ENCODE results near the gene DUSP5.

Gene DUSP5

GRCh38 chr10:110483633-110484032 is 14.1 kb upstream of the DUSP5 start:
- no peak for DNase-seq

DNA sequence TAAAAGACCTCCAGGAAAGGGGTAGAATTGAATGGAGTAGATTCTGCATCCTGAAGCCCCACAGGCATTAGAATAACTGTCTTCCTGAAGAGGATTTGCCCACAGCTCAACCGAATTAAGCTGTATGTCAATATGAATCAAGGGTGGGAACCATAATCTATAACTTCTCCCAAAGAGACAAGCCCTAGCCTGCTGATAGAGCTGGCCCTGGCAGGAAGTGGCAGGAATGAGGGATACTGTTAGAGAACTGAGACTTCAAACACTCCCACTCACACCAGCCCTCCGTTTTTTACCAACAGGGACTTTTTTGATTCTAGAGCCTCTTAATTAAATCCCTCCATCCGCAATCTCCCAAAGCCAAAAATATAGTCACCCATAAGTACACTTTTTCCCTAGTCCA is 12.2 kb upstream of the DUSP5 start:
- no peak for DNase-seq

- DNase-seq = no peak
Measured at GRCh38 chr10:110486680-110487410, 10.9 kb upstream of the DUSP5 start.

- no peak for DNase-seq
Measured at GRCh38 chr10:110487411-110488331, 10.0 kb upstream of the DUSP5 start.

DNA sequence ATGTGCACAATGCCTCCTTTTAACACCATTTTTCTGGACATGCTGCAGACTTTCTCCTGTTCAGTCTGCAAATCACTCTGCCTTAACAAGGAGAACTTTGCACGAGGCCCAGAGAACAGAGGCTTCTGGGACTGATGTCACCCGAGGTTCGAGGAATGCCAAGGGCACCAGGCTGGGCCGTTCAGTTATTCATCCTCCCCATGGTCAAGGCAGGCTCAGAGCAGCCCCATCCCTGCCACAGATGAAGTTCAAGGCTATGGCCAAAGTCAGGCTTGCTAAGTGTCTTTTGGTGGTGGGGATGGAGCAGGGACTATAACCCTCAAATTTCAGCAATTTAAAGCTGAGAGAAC is 9.4 kb upstream of the DUSP5 start:
- DNase-seq = no peak

- DNase-seq = no peak
Measured at GRCh38 chr10:110488940-110489339, 8.8 kb upstream of the DUSP5 start.

- no peak for DNase-seq
Measured at GRCh38 chr10:110490640-110491039, 7.1 kb upstream of the DUSP5 start.

DNA sequence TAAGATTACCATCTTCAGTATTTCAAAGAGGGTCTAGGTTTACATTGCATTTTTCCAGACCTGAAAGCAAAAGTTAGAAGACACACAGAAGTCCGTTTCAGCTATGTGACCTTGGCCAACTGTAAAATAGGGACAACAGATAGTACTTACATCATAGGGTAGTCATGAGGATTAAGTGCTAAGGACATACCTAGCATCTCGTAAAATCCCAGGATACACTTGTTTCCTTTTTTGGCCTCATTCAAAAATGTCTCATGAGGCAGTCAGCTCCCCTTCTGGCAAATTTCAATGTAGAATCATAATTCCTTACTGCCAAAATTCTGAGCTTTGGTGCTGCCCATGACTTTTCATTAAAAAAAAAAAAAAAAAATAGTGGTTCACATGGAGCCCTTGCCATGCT is 6.4 kb upstream of the DUSP5 start:
- no peak for DNase-seq

- no peak for DNase-seq
Measured at GRCh38 chr10:110492069-110492822, 5.5 kb upstream of the DUSP5 start.

- no peak for DNase-seq
Measured at GRCh38 chr10:110493832-110494426, 3.8 kb upstream of the DUSP5 start.

- no peak for DNase-seq
Measured at GRCh38 chr10:110494532-110494931, 3.2 kb upstream of the DUSP5 start.

GRCh38 chr10:110495731-110496552 is 1.8 kb upstream of the DUSP5 start:
- peak; percentile 42 for DNase-seq

GRCh38 chr10:110496553-110497437 is 912 bp upstream of the DUSP5 start:
- DNase-seq = no peak

DNA sequence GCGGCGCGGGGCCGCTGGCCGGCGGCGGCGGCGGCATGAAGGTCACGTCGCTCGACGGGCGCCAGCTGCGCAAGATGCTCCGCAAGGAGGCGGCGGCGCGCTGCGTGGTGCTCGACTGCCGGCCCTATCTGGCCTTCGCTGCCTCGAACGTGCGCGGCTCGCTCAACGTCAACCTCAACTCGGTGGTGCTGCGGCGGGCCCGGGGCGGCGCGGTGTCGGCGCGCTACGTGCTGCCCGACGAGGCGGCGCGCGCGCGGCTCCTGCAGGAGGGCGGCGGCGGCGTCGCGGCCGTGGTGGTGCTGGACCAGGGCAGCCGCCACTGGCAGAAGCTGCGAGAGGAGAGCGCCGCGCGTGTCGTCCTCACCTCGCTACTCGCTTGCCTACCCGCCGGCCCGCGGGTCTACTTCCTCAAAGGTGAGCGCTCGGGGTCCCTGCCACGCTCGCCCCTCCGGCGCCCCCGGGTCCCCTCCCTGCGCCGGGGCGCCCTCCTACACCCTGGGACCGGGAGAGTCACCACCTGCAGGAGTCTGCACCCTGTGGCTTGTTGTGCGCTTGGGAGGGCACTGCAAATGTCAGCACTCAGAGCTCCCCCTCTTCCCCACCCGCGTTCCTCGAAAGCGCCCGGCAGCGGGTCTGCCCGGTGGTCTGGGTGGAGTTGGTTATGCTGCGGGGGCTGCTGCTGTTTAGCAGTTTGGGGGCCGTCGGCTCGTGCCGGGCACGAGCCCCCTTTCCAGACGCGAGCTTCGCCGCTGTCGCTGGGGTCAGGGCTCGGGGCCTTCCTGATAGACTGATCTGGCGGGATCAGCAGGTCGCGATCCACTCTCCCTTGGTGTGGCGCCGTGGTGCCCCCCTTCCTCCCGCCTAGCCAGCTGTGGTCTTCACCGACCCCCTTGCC is 627 bp downstream of the DUSP5 start:
- DNase-seq = peak; percentile 65

DNA sequence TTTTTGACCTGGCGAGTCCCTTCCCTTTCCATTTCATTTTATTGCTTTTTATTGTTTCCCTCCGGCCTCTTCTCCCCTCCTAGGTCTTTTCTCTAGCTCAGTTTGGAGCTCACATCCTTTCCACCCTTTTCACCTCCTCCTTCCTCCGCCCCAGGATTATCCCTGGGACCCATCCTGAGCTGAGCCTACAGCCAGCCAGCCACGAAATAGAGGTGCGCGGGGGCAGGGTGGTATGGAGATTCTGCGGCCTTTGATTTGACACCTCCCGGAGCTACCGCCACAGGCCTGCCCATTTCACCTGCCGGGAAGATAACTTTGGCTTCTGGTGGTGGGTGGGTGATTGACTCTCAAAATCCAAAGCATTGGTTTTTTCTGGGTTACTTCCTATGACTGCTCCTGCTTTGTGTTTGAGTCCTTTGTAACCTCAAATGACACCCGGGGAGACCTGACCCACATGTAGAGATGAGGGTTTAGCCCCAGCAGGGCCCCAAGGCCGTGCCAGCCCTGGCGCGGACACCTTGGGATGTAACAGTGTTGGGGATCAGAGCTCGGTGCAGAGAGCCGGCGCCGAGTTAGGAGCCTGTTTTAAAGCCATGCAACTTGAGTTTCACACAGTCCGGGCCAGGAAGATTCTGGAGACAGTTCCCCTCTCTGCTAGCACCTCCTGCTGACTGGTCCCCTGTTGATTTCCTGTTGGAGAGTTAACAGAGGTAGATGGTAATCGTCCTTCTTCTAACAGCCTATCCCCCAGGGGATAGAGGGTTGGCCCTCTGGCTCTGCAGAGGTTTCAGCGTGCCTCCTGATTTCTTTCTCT is 1.5 kb downstream of the DUSP5 start:
- peak; percentile 59 for DNase-seq

- no peak for DNase-seq
Measured at GRCh38 chr10:110499796-110500514, 2.2 kb downstream of the DUSP5 start.

GRCh38 chr10:110500515-110500905 is 2.8 kb downstream of the DUSP5 start:
- DNase-seq = no peak

Measured in CD4-positive, alpha-beta T cell treated with Interleukin-4 for 4 hours (primary cell).